IPS-18c (cell line): ENCODE measurements around the gene TECTB.

ENCODE experiments used
- H3K4me3 ChIP-seq: 2 replicates; pipeline ENCODE4 v1.7.0; 2013; ENCODE audit warnings: low read depth, mild to moderate bottlenecking, low read length, moderate library complexity; ENCODE audit not compliant: insufficient read depth
- H3K9me3 ChIP-seq: one replicate; pipeline ENCODE4 v1.6.1; 2013; ENCODE audit warnings: mild to moderate bottlenecking, low read length, moderate library complexity; ENCODE audit not compliant: control insufficient read depth, insufficient read depth

Gene TECTB

GRCh38 chr10:112295853-112296830 is 12.9 kb downstream of the TECTB start:
- H3K4me3 ChIP-seq, result no peak overlapping the region
- H3K9me3 ChIP-seq, result no peaks in the 10 kb centered on the region

DNA sequence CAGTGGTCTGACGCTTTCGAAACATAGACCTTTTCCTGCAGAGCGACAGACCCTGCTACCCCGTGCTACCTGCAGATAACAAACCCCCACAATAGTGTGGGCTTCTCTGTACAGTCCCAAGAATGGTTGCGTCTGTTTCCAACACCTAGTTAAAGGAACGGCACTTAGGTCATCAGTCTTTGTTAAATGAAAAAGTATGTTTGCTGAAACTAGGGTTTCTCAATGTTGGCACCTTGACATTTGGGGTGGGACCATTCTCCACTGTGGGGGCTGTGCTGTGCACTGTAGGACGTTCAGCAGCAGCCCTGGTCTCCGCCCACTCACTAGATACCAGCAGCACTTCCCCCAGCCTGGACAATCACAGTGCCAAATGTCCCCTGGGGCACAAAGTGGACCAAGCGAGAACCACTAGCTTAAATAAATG is 13.7 kb downstream of the TECTB start:
- Histone ChIP-seq H3K4me3 (no peak overlapping the region), H3K9me3 (no peaks in the 10 kb centered on the region)

- Histone ChIP-seq H3K4me3 (no peak overlapping the region), H3K9me3 (no peaks in the 10 kb centered on the region)
Measured at GRCh38 chr10:112298581-112298980, 15.4 kb downstream of the TECTB start.

- Histone ChIP-seq H3K4me3 (no peak overlapping the region), H3K9me3 (no peaks in the 10 kb centered on the region)
Measured at GRCh38 chr10:112299456-112299855, 16.3 kb downstream of the TECTB start.

GRCh38 chr10:112302335-112302734 is 19.1 kb downstream of the TECTB start:
- no peak overlapping the region for H3K4me3 ChIP-seq

DNA sequence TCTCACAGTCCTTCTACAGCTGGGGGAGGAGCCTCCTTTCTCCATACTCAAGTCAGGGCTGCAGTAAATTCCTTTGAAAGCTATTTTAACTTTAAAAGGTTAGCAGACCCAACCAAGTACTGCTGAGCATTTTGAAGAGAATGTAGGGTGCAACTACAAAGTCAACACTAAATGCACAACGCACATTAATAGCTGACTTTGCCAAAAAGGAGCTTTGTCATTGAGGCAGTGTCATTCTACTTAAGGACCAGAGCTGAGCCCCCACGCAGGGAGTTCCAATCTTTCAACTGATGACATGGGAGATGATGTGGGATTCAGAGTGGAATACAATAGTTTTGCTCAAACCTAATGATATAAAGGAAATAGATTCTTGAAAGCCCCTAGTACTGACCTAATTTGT is 20.3 kb downstream of the TECTB start:
- Histone ChIP-seq H3K4me3 (no peak overlapping the region), H3K9me3 (no peaks in the 10 kb centered on the region)

More at GRCh38 chr10:112302335-112302734, 19.1 kb downstream of the TECTB start:
- no peaks in the 10 kb centered on the region for H3K9me3 ChIP-seq

GRCh38 chr10:112304267-112304859 is 21.2 kb downstream of the TECTB start:
- H3K9me3 ChIP-seq, result no peaks in the 10 kb centered on the region
- no peak overlapping the region for H3K4me3 ChIP-seq

DNA sequence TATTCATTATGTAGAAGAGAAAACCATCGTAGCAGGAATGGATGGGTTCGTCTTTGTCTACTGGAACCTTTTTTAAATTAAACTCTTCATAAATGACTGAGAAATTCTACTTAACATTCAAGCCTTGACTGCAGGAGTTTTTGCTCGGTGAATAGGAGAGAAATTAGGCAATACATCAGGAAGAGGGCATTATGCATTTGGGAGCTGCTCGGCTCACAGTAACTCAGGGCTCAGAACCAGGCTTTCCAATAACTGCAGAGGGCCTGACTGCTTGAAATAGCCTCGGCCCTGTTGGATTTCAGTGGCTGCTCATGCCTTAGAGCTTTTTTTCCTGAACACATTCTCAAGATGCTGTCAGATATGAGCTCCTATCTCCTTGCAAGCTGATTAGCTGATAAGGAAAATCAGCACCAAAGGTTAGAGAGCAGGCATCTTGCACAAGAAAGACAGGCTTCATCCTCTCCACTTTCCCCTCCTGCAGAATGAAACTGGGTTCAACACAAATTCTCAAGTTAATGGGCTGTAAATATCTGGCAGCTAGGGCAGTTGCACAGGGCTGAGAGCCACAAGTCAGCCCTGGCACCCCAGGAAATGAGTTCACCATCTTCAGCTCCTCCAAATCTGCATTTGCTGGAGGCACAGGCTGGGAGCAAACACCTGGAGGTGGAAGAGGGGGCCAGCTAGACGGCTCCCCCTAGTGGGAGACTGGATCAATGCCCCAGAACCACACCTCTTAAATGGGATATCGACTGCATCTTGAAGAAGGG is 24.3 kb downstream of the TECTB start:
- H3K4me3 ChIP-seq, result no peak overlapping the region
- H3K9me3 ChIP-seq, result no peaks in the 10 kb centered on the region

DNA sequence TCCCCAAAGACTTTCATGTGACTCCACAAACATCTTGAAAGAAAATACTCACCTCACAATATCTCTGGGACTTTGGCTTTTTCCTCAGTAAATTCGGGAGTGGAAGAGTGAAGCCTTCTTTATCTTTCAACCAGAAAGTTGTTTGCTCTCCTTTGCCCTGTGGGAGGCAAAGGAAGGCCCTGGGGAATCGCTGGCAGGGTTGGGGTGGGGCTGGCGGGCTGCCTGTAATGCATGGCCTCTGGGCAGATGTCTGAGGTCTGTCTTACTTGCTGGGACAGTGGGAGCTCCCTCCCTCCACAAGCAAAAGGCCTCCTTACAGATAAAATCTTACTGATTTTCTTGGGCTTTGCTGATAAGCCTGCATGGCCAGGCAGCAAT is 24.9 kb downstream of the TECTB start:
- Histone ChIP-seq H3K9me3 (no peaks in the 10 kb centered on the region), H3K4me3 (no peak overlapping the region)

DNA sequence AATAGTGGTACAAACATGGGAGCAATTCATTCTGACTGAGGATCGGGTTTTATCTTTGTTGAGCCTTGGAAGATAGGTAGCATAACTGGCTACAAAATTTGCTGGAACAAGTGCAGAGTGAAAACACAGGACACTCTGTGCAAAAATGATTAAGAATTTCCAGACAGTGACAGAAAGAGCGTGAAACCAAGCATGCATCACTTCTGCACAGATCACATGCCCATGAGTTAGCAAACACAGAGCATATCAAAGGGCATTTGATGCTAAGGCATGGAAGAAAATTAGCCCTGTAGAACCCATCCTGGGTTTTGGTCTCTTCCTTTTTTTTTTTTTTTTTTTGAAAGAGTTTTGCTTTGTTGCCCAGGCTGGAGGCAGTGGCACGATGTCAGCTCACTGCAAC is 28.3 kb downstream of the TECTB start:
- no peak overlapping the region for H3K4me3 ChIP-seq
- H3K9me3 ChIP-seq, result no peaks in the 10 kb centered on the region

GRCh38 chr10:112313234-112313633 is 30.0 kb downstream of the TECTB start:
- H3K9me3 ChIP-seq, result no peaks in the 10 kb centered on the region
- no peak overlapping the region for H3K4me3 ChIP-seq

GRCh38 chr10:112313911-112314310 is 30.7 kb downstream of the TECTB start:
- Histone ChIP-seq H3K4me3 (no peak overlapping the region), H3K9me3 (no peaks in the 10 kb centered on the region)

DNA sequence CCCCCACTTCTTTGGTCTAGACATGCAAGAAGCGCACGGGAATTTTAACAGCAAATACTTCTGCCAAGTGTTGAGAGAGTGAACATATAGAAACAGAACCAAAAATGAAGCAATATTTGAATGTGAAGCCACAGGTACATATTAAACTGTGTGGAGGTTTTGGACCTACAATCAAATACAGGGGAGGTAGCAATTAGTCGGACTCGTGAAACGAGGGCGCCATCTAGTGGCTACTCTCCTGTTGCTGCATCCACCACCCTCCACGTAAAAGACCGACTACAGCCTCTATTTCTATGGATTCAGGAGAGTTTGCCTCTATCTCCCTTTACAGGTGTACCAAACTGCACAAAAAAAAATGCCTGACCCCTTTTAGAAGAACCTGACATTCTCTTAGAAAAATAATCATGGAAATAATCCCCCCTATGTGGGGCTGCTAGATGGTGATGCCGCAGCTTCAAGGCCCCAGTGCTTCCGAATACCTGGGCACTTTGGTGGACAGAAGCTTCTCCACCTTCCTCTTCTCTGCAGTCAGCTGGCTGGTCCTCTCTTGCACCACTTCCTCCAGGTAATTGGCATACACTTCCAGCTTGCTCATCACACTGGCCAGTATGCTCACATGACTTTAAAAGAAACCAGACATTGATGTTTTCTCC is 31.7 kb downstream of the TECTB start:
- H3K4me3 ChIP-seq, result no peak overlapping the region
- no peaks in the 10 kb centered on the region for H3K9me3 ChIP-seq

DNA sequence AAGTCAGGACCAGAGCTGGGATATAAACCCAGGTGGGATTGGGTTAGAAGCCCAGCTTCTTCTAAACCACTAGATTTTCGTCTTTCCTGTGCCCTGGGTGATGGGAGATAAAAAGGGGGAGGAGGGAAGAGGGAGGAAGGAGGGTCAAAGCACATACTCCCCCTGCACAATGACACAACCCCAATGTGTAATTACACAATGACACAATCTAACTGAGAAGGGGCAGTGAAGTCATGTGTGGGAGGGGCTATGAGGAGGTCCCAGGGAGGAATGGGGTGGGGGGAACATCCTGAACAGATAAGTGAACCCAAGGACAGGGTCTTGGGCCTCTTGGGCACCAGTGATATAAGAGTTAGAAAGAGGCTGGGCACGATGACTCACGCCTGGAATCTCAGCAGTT is 44.5 kb downstream of the TECTB start:
- H3K4me3 ChIP-seq, result no peak overlapping the region
- H3K9me3 ChIP-seq, result peaks cover 2% of the 10 kb centered on the region

DNA sequence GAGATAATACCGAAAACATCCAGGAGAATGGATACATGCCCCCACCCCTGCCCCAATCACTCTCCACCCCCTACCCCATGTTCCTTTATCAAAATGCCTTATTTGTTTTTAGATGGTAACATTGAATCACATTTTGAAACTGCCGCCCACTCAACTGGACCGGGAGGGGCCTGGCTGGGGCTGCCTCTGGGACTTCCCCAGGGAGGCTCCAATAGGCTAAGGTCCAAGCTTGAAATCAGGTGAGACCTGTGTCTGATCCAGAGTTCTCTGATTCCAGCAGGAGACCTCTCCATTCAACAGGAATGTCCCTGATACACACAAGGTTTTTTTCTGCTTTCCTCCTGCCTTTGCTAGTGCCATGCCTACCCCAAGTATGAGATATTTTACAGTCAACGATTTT is 47.0 kb downstream of the TECTB start:
- H3K9me3 ChIP-seq, result peaks cover 2% of the 10 kb centered on the region
- no peak overlapping the region for H3K4me3 ChIP-seq

DNA sequence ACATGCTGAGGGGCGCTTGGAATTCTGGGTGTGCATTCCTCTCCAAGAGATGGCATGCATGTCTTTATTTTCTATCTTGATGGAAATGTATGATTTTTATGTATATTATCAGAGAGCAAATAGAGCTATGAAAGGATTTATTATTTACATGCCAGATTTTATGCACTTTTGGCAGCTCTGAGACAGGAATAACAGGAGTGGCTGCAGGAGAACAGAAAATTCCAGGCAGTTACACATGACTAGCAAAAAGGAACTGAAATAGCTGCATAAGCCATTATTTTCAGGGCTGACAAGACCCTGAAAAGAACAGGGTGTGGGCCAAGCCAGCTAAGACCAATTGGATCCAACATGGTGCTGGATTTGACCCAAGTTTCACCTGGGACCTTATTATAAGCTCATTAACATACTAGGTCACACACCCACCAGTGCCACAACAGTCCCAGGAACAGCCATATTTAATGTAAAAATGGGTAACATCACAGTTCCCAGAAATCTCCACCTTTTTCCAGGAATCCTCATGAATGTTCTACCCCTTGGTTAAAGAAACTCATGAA is 47.5 kb downstream of the TECTB start:
- Histone ChIP-seq H3K4me3 (no peak overlapping the region), H3K9me3 (peaks cover 2% of the 10 kb centered on the region)

DNA sequence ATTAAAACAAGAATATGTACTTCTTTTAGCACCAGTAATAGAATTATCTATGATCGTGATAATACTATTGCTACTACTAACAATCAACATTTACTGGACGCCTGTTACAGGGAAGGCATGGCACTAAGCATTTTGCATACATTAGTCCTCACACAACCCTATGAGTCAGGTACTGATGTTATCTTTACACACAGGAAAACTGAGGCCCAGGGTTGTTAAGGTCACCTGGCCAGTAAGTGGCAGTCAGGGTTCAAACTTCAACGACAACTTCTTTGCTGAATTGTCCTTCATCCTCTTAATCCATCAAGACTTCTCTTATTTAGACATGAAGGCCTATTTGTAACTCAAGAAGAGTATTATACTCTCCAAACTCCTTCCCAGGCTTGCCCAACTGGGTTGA is 48.8 kb downstream of the TECTB start:
- Histone ChIP-seq H3K9me3 (peaks cover 2% of the 10 kb centered on the region), H3K4me3 (no peak overlapping the region)
